NCI-H1092 treated with DMSO at 0.1 percent for 48 hours (cell line): ENCODE data around the gene MDN1.
"Not testable (repeated sequence)": the region's sequence is repeated elsewhere in the genome, so short reads cannot be mapped to it uniquely, and the experiment has no call there.

Source experiments
- DNase-seq: peaks from one replicate; lab custom pipeline; 2025; lab: John Stamatoyannopoulos, UW

MDN1 gene

GRCh38 chr6:89776583-89777233 is 42.9 kb downstream of the MDN1 start:
- no peak for DNase-seq

GRCh38 chr6:89775150-89775549 is 44.4 kb downstream of the MDN1 start:
- no peak for DNase-seq

GRCh38 chr6:89769572-89769971 is 50.0 kb downstream of the MDN1 start:
- no peak for DNase-seq

- DNase-seq: no peak
Measured at GRCh38 chr6:89768324-89768723, 51.3 kb downstream of the MDN1 start.

- no peak for DNase-seq
Measured at GRCh38 chr6:89763550-89763949, 56.0 kb downstream of the MDN1 start.

GRCh38 chr6:89758830-89759229 is 60.8 kb downstream of the MDN1 start:
- DNase-seq: no peak

GRCh38 chr6:89750338-89750737 is 69.3 kb downstream of the MDN1 start:
- DNase-seq: no peak

GRCh38 chr6:89749918-89750317 is 69.7 kb downstream of the MDN1 start:
- no peak for DNase-seq

GRCh38 chr6:89745716-89746115 is 73.9 kb downstream of the MDN1 start:
- no peak for DNase-seq

- DNase-seq: no peak
Measured at GRCh38 chr6:89745096-89745495, 74.5 kb downstream of the MDN1 start.

- DNase-seq: no peak
Measured at GRCh38 chr6:89736893-89737292, 82.7 kb downstream of the MDN1 start.

GRCh38 chr6:89734526-89734925 is 85.1 kb downstream of the MDN1 start:
- DNase-seq: no peak

- DNase-seq: no peak
Measured at GRCh38 chr6:89731924-89732567, 87.5 kb downstream of the MDN1 start.

- DNase-seq: not testable (repeated sequence)
Measured at GRCh38 chr6:89731262-89731661, 88.3 kb downstream of the MDN1 start.

GRCh38 chr6:89729818-89730217 is 89.8 kb downstream of the MDN1 start:
- no peak for DNase-seq

- DNase-seq: no peak
Measured at GRCh38 chr6:89727501-89727900, 92.1 kb downstream of the MDN1 start.

GRCh38 chr6:89724981-89725380 is 94.6 kb downstream of the MDN1 start:
- no peak for DNase-seq

GRCh38 chr6:89723046-89723445 is 96.5 kb downstream of the MDN1 start:
- no peak for DNase-seq

GRCh38 chr6:89716532-89716931 is 103.1 kb downstream of the MDN1 start:
- no peak for DNase-seq

- no peak for DNase-seq
Measured at GRCh38 chr6:89711801-89712200, 107.8 kb downstream of the MDN1 start.

- DNase-seq: no peak
Measured at GRCh38 chr6:89708316-89708715, 111.3 kb downstream of the MDN1 start.

GRCh38 chr6:89707766-89708165 is 111.8 kb downstream of the MDN1 start:
- no peak for DNase-seq

GRCh38 chr6:89706121-89706520 is 113.5 kb downstream of the MDN1 start:
- DNase-seq: no peak

- DNase-seq: no peak
Measured at GRCh38 chr6:89703292-89703691, 116.3 kb downstream of the MDN1 start.
